KBM-7 (cell line): ENCODE measurements around the gene FARP1.

Source experiments
- DNase-seq: peaks from one replicate; pipeline ENCODE4 v3.0.0-alpha.2; 2015
- in situ Hi-C: fragments of 300-500 bp; cut with MboI; formaldehyde crosslinking; loops from 2 replicates; pipeline ENCODE4 v1.14.3; 2020; ENCODE audit warnings: low sequenced_read_pairs, low pct_unique_long_range_greater_than_20kb, mixed read lengths

Gene FARP1

DNA sequence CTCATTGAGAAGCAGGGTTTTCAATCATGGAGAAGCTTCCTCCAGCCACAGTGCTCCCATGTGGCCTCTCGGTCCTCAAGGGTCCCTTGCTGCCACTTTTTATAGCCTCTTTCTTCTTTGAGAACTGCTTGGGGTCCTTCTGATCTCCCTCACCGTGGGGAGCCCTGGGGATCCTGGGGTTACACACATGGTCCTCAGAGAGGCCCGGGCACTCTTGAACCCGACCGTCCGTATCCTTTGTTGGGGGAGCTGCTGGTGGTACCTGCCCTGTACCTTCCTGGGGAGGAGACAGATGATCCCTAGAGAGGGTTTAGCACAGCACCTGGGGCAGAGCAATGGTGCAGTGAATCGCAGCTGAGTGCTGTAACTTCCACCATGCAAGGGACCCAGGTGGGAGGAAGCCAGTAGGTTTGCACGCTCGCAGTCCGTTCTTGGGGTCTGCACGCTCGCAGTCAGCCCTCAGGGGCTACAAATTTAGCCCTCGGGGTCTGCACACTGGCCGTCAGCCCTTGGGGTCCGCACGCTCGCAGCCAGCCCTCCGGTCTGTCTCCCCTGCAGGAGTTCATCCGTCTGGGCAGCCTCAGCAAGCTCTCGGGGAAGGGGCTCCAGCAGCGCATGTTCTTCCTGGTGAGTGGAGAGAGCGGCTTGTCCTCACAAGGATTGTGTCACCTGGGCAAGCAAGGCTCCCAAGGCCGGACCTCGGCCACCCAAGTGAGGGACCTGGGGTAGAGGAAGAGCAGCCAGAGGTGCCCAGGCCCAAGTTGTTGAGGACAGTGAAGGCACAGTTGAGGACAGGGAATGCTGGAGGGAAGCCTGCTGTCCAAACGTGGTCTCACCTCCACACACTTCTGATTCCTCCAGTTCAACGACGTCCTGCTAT is 295.6 kb downstream of the FARP1 start:
- in situ Hi-C loops, result loop anchor here (25.0 kb wide), 1 partner anchor 576 kb away; no protein-coding TSS in a partner anchor
- no peak for DNase-seq

DNA sequence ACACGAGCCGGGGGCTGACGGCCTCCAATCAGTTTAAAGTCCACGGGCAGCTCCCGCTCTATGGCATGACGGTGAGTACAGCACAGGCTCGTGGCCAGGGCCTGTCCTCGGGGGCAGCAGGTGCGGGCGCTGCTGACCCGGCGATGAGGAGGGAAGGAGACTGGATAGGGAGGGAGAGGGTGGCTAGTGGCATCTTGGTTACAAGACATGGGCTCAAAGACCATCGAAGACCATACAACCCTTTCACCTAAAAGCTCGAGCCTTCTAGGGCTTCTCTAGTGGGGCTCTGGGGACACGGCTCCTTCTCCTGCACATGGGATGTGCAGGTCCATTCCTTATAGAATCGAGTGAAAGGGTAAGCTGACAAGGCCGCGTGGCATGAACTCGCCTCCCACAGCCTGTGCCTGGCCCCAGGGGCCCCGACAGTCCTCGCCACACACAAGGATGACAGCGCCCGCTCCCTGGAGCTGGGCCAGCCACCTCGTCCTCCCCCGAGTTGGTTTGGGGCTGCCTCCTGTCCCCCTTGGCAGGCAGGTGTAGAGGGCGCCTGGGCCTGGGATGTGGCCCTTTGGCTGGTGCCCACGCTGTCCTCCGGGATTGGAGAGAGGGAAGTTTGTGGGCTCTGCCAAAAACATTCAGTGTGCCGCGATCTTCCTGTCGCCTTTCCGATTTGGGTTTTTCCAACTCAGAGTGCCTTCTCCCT is 296.4 kb downstream of the FARP1 start:
- in situ Hi-C loops, result loop anchor here (25.0 kb wide), 1 partner anchor 577 kb away; no protein-coding TSS in a partner anchor
- DNase-seq, result no peak

DNA sequence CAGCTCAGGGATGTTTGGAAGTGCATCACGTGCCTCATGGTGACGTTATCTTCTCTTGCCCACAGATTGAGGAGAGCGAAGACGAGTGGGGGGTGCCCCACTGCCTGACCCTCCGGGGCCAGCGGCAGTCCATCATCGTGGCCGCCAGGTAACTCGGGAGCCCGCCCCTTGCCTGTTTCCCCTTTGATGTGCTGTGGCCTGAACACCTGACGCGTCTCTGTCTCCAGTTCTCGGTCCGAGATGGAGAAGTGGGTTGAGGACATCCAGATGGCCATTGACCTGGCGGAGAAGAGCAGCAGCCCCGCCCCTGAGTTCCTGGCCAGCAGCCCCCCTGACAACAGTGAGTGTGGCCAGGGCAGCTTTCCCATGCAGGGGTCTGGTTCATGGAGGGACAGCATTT is 297.0 kb downstream of the FARP1 start:
- no peak for DNase-seq
- in situ Hi-C loops, result loop anchor here (25.0 kb wide), 1 partner anchor 578 kb away; no protein-coding TSS in a partner anchor

DNA sequence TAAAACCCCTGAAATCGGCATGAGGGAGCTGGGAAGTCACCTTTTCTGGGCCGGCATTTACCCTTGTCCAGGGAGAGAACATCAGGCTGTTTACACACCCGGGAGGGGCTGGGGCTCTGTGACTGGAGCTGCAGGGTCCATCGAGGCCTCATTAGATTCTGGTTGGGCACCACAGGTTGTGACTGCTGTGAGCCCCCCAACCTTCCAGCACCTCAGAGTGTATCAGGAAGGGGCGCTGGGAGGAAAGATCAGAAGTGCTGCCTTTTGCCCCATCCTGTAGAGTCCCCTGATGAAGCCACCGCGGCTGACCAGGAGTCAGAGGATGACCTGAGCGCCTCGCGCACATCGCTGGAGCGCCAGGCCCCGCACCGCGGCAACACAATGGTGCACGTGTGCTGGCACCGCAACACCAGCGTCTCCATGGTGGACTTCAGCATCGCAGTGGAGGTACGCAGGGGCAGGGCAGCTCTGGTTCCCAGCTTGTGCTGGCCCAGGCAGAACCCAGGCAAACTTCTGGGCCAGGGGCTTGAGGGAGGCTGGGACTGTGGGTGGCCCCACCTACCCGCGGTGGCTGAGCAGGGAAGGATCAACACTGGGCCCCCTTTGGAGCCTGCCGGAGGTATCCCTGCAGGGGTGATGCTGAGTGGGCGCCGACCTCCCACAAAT is 297.6 kb downstream of the FARP1 start:
- DNase-seq, result no peak
- in situ Hi-C loops, result loop anchor here (25.0 kb wide), 1 partner anchor 578 kb away; no protein-coding TSS in a partner anchor

DNA sequence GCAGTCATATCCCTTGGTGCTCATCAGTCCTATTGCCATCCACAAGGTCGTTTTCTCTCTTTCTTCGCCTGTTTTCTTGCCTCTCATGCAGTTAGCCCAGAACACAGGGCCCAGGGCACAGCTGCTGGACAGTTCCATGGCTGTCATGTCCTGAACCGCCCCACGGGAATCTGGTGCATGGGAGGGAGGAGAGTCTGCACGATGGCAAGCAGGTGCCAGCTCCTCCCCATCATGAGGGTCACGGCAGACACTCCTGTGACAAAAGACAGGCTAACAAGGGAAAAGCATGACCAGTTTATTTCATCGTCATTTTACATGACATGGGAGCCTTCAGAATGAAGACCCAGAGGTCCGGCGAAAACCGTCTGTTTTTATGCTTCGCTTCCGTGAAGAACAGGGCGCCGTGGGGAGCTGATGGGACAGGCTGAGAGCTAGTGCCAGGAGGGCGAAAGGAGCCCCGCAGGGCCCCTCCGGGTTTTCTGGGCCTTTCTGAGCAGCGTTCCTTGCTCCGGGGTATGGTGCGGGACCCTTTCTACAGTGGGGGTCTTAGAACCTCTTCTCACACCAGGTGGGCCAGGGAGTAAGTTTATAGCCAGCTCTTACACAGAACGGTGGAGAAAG is 298.3 kb downstream of the FARP1 start:
- DNase-seq, result no peak
- in situ Hi-C loops, result loop anchor here (25.0 kb wide), 1 partner anchor 579 kb away; no protein-coding TSS in a partner anchor

DNA sequence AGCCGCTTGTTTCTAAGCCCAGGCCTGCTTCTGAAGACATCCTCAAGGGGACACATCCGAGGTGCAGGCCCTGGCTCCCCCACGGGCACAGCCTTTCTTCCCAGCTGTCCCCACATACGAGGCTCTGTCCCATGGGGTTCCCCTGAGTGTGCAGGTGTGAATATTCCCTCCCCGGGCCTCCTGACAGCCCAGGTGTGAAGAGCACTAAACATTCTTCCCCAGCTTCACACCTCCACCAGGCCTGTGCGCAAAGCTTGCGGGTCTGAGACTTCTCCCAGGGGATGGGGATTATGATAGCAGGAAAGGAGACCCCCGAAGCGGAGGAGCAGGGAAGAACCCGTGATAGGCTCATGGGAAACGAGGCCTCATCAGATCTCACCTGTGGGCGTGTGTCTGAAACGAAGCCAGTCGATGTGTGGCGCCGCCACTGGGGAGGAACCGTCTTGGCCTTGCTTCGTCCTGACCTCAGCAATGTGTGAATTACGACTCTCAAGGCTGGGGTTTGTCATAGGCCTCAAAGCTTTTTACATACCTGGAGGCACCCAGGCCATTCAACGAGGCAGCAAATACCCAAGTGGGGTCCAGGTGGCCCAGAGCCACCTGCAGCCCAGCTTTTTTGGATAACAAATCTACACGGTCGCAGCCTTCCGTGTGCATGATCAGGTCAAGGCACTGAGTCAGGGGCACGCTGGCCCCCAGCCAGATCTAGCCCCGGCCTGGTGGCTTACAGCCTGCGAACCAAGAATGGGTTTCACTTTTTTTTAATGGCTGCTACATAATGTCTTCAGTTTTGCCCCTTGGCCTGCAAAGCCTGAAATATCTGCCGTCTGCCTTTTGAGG is 299.7 kb downstream of the FARP1 start:
- in situ Hi-C loops, result loop anchor here (25.0 kb wide), 1 partner anchor 580 kb away; no protein-coding TSS in a partner anchor
- DNase-seq, result no peak

DNA sequence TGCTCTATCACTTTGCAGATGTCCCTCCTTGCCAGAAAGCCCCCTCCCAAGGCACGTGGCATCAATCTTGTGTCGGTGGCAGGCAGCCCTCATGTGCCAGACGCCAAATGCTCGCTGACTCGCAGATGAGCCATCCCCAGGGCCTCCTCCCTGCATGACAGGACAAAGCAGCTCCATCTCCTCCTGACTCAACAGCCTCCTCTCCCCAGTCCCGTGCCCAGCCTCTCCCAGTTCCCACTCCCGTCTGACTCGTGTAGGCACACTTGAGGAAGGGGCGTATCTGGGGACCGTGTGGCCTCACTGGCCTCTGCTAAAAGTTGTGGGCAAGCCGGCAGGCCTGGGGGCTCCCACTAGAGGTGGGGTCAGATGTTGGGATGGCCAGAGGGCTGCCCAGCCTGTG is 300.4 kb downstream of the FARP1 start:
- in situ Hi-C loops, result loop anchor here (25.0 kb wide), 1 partner anchor 581 kb away; no protein-coding TSS in a partner anchor
- no peak for DNase-seq

DNA sequence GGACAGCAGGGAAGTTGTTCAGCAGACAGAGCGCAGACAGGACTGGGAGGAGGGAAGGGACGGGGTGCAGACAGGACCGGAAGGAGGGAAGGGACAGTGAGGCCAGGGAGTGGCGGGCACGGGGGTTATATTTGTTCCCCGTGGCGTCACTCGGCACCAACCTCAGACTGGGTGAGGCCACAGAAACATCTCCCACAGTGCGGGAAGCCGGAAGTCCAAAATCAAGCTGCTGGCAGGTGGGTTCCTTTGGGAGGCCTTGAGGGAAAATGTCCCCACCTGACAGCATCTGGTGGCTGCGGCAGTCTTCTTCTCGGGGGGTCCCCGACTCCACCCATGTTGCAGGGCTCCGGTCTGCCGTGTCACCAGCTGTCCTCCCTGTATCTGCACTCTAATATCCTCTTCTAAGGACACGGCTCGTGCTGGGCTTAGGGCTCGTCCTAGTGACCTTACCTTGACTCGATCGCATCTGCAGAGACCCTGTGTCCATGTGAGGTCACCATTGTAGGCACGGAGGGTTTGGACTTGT is 301.0 kb downstream of the FARP1 start:
- in situ Hi-C loops, result loop anchor here (25.0 kb wide), 1 partner anchor 582 kb away; no protein-coding TSS in a partner anchor
- DNase-seq, result no peak

DNA sequence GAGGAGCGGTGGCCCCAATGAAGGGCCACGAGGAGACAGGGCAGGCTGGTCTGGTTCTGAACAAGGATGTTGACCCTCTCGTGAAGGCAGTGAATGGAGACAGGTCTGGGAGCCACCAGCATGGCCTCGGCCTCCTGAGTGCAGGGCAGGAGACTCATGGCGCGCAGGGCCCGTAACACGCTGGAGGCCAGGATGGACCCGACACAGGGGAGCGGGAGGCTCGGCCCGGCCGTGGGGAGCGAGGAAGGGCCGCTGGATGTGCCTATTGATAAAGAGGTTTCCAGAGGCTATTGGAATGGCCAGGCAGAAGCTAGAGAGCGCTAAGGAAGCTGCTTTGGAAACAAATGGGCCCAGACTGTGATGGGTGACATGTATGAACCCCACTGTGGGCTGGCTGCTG is 301.5 kb downstream of the FARP1 start:
- no peak for DNase-seq
- in situ Hi-C loops, result loop anchor here (25.0 kb wide), 1 partner anchor 582 kb away; no protein-coding TSS in a partner anchor

DNA sequence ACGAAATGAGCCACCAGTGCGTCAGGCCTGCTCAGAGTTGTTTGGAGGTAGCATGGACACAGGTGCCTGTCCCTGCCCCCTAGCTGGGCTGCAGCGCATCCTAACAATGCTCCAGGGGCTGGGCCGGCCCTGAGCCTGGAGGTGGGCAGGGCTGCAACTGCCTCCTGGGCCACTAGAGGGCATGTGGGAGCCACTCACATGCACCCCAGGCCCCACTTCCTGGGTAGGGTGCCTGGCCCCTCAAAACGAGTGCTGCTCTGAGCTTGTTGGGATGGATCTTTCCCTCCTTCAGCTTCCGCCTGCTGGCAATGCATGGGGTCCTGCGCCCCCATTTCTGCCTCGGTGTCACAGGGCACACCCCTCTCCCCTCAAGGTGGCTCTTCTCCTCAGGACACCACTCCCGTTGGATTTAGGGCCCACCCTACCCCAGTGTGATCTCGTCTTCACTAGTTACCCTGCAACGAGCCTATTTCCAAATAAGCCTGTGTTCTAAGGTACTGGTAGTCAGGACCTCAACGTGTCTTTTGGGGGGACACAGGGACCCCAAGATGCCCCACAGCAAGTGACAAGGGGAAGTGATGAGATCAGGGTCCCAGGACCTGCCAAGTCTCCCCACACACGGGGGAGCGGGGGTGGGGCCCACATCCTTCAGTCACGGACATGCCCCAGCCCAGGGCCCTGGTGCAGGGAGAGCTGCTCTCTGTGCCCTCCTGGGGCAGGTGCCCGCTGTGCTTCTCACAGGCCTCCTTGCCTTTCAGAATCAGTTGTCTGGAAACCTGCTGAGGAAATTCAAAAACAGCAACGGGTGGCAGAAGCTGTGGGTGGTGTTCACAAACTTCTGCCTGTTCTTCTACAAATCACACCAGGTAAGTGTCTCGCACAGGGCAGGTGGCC is 302.7 kb downstream of the FARP1 start:
- in situ Hi-C loops, result loop anchor here (25.0 kb wide), 1 partner anchor 583 kb away; no protein-coding TSS in a partner anchor
- DNase-seq, result peak; percentile 71

DNA sequence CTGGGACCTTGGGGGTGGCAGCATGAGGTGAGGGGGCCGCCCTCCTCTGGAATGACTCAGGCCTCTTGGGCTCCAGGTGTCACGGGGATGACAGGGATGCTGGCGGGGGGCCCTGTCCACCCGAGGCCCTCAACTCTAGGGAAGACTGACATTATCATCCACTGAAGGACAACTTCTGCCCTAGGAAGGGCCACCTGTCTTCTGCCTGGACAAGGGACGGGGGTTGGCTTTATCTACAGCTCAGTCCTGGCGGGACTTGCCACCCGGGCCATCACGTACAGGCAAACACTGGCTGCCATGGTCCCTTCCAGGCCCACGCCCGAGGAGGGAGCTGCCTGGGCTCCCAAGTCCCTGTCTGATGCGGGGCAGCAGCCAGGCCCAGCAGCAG is 303.3 kb downstream of the FARP1 start:
- no peak for DNase-seq
- in situ Hi-C loops, result loop anchor here (25.0 kb wide), 1 partner anchor 584 kb away; no protein-coding TSS in a partner anchor

DNA sequence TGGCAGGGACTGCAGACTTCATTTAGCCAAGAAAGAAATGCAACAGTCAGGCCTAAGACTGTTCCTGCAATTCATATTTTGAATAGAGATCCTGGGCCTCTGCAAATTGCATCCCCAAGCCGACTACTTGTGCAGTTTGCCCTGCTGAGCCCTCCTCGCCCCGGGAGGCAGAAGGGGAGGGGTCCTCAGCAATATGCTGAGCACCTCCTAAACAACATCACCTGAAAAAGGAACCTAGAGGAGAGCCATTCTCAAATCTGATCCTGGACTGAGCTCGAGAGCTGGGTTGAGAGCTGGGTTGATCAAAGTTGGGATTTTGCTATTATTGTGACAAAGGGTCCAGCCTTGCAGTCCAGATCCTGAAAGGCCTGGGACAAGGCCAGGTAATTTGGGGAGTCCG is 304.2 kb downstream of the FARP1 start:
- in situ Hi-C loops, result loop anchor here (25.0 kb wide), 1 partner anchor 585 kb away; no protein-coding TSS in a partner anchor
- no peak for DNase-seq

DNA sequence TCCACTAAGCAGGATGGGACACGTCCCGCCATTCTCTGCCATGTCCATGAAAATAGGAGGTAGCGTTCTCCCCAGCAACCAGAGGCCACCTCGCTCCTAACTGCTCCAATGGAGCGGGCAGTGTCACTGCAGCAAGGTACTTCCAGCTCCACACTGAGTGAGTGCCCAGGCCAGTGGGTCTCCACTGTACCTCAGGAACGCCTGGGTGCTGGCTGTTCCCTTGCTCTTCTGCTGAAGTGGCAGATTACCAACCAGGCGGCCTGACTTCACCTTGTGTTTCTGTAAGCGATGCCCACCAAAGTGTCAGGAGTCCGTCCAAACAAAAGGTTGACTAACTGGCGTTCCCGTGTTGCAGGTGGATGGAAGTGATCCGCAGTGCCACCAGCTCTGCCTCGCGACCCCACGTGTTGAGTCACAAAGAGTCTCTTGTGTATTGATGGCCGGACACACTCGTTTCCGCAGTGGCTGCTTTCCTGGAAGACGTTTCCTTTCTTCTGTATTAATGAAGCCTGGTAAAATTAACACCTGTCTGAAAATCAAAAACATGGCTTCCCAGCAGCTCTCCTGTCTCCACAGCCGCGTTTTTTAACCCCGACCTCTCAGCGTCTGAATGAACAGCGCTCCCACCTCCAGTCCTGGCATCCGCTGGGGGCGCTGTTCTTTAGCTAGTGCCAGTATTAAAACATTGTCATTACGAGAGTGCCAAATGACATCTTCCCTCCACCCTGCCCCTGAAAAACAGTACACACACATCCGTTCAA is 305.2 kb downstream of the FARP1 start:
- in situ Hi-C loops, result loop anchor here (25.0 kb wide), 1 partner anchor 586 kb away; no protein-coding TSS in a partner anchor
- DNase-seq, result no peak

DNA sequence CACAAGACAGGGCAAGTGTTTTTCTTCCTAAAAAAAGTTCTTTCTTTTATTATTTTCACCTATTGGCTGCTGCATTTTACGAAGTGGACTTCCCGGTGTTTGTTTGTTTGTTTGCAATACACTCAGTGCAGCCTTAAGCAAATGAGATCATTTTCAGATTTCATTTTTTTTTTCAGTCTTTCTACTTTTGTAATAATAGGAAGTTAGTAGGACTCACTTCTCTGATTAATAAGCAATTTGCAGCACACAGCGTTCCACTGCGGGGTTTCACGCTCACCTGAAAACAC is 305.7 kb downstream of the FARP1 start:
- DNase-seq, result no peak
- in situ Hi-C loops, result loop anchor here (25.0 kb wide), 1 partner anchor 586 kb away; no protein-coding TSS in a partner anchor

DNA sequence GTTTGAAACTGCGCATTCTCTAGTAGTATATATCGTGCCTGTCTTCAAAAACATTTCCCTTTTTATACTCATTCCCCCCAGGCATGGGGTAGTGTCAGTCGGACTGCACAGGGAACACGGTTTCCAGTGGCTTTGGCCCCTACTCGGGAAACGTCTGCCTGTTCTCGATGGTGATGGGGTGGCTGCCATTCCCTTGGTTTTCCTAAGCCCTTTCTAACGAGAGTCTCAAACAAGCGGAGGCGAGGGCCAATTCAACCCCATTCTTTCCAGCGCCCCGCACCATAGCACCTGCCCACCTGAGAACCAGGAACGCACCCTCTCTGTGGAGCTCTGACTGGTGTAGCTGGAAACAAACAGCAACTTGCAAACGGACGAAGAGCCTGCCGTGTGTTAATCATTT is 306.4 kb downstream of the FARP1 start:
- no peak for DNase-seq
- in situ Hi-C loops, result loop anchor here (25.0 kb wide), 1 partner anchor 587 kb away; no protein-coding TSS in a partner anchor

DNA sequence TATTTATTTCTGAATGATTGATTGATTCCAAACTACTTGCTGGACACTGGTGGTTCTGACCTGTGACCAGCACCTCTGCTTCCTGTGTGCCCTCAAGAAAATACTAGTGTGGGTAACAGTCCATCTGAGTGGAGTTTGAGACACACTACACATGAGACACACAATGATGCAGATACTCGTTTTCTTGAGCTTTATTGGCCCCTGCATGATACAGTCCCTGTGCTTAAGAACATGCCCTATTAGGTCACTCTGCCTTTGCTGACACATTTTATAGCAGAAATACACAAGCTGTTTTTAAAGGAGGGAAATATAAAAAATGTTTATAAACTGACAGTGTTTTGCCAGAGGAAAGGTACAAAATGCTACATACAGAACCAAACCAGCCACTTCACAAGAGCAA is 307.1 kb downstream of the FARP1 start:
- in situ Hi-C loops, result loop anchor here (25.0 kb wide), 1 partner anchor 212 kb away; no protein-coding TSS in a partner anchor
- no peak for DNase-seq
